Measurements from ENCODE around the gene ZNF382.
A peak's percentile ranks its signal among the peaks of the same experiment; 100 is the strongest.
"Not testable (repeated sequence)": the region's sequence is repeated elsewhere in the genome, so short reads cannot be mapped to it uniquely, and the experiment has no call there.

The ZNF382 gene

GRCh38 chr19:36605101-36605876 lies at the start of gene ZNF382:
Gene ZNF382 (plus strand): TSS chr19:36605313. CDS start chr19:36609915, 4,602 bp downstream.
- peak; percentile 87 for DNase-seq

- DNase-seq, result no peak
Measured at GRCh38 chr19:36564391-36564790, 40.7 kb upstream of the ZNF382 start.

- DNase-seq, result no peak
Measured at GRCh38 chr19:36572593-36573019, 32.5 kb upstream of the ZNF382 start.

- peak; percentile 91 for DNase-seq
Measured at GRCh38 chr19:36573020-36573894, 31.9 kb upstream of the ZNF382 start, which contains the start of gene ZNF529. Gene ZNF529 (minus strand): TSS chr19:36573292. CDS start chr19:36572346, 946 bp downstream.

GRCh38 chr19:36573895-36574720 lies 31.0 kb upstream of the ZNF382 start:
- no peak for DNase-seq

- no peak for DNase-seq
Measured at GRCh38 chr19:36574741-36575140, 30.4 kb upstream of the ZNF382 start.

- DNase-seq, result no peak
Measured at GRCh38 chr19:36577271-36577996, 27.7 kb upstream of the ZNF382 start.

GRCh38 chr19:36579255-36579654 lies 25.9 kb upstream of the ZNF382 start:
- no peak for DNase-seq

- not testable (repeated sequence) for DNase-seq
Measured at GRCh38 chr19:36602681-36603080, 2.4 kb upstream of the ZNF382 start.

GRCh38 chr19:36604656-36605100 lies 435 bp upstream of the ZNF382 start:
- peak; percentile 90 for DNase-seq

GRCh38 chr19:36605877-36606478 lies 865 bp downstream of the ZNF382 start:
- no peak for DNase-seq

- DNase-seq, result no peak
Measured at GRCh38 chr19:36627057-36627456, 21.9 kb downstream of the ZNF382 start.

- no peak for DNase-seq
Measured at GRCh38 chr19:36635342-36635741, 30.2 kb downstream of the ZNF382 start.

- no peak for DNase-seq
Measured at GRCh38 chr19:36638862-36639510, 33.9 kb downstream of the ZNF382 start.

GRCh38 chr19:36646746-36647145 lies 41.6 kb downstream of the ZNF382 start:
- no peak for DNase-seq

GRCh38 chr19:36652958-36653357 lies 47.8 kb downstream of the ZNF382 start:
- DNase-seq, result no peak

- no peak for DNase-seq
Measured at GRCh38 chr19:36665832-36666231, 60.7 kb downstream of the ZNF382 start.

GRCh38 chr19:36668646-36669045 lies 63.5 kb downstream of the ZNF382 start:
- DNase-seq, result no peak

- no peak for DNase-seq
Measured at GRCh38 chr19:36672368-36672767, 67.3 kb downstream of the ZNF382 start.

GRCh38 chr19:36674201-36674600 lies 69.1 kb downstream of the ZNF382 start:
- DNase-seq, result no peak

GRCh38 chr19:36679455-36679854 lies 74.3 kb downstream of the ZNF382 start:
- DNase-seq, result no peak

All from CD4-positive, alpha-beta T cell treated with Interleukin-15 for 1 hour (primary cell).